ENCODE results near the gene MIF. TPM values are rescaled to one million over a fixed set of nuclear protein-coding genes. Genes with fewer than 3 reads are reported as not detected.

Gene MIF
- polyA plus RNA-seq, result 1,216 TPM

DNA sequence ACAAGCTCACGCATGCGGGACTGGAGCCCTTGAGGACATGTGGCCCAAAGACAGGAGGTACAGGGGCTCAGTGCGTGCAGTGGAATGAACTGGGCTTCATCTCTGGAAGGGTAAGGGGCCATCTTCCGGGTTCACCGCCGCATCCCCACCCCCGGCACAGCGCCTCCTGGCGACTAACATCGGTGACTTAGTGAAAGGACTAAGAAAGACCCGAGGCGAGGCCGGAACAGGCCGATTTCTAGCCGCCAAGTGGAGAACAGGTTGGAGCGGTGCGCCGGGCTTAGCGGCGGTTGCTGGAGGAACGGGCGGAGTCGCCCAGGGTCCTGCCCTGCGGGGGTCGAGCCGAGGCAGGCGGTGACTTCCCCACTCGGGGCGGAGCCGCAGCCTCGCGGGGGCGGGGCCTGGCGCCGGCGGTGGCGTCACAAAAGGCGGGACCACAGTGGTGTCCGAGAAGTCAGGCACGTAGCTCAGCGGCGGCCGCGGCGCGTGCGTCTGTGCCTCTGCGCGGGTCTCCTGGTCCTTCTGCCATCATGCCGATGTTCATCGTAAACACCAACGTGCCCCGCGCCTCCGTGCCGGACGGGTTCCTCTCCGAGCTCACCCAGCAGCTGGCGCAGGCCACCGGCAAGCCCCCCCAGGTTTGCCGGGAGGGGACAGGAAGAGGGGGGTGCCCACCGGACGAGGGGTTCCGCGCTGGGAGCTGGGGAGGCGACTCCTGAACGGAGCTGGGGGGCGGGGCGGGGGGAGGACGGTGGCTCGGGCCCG, at the start of gene MIF:
MIF (plus strand) TSS at position 439 of the 765 bp plus-strand sequence; CDS start at position 531, 92 bp downstream.
- peak within 1 kb of the TSS; percentile 94 to 97 (median 97) for H3K27ac Mint-ChIP-seq
- H3K4me1 Mint-ChIP-seq, result peaks cover 6 to 11% (median 9%) of the 10 kb centered on the region in 3 donors
- H3K9me3 Mint-ChIP-seq, result no peaks in the 10 kb centered on the region
- H3K27me3 Mint-ChIP-seq, result no peaks in the 10 kb centered on the region
- peaks cover 1% of the 10 kb centered on the region for H3K36me3 Mint-ChIP-seq
- peak within 1 kb of the TSS; percentile 92 to 98 (median 97) for H3K4me3 Mint-ChIP-seq

DNA sequence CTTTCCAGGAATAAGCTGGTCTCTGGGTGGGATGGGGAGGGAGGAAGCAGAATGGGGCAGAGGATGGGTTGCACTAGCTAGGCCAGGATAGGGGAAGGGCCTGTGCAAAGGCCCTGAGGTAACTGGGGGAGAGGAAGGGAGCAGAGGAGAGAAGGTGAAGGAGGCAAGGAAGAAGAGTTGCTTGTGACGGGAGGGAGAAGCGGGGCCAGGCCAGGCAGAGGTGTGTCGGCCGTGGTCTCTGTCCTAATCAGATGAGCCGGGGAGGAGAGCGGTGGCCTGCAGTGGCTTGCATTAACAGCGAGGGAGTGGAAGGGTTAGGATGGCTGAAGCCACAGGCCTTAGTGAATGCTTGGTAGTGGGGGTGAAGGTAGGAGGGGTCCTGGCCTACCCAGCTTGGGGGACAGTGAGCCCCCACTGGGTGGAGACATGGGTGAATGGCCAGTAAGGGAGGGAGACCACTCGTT, 49.4 kb upstream of the MIF start:
- Mint-ChIP-seq H3K4me1 (peaks cover 50 to 69% (median 57%) of the 10 kb centered on the region in 3 donors), H3K27me3 (peaks cover 1% of the 10 kb centered on the region), H3K36me3 (no peaks in the 10 kb centered on the region), H3K9me3 (no peaks in the 10 kb centered on the region), H3K4me3 (peak overlapping the region; percentile 44 to 93 (median 84)), H3K27ac (peak overlapping the region; percentile 93 to 96 (median 95))

DNA sequence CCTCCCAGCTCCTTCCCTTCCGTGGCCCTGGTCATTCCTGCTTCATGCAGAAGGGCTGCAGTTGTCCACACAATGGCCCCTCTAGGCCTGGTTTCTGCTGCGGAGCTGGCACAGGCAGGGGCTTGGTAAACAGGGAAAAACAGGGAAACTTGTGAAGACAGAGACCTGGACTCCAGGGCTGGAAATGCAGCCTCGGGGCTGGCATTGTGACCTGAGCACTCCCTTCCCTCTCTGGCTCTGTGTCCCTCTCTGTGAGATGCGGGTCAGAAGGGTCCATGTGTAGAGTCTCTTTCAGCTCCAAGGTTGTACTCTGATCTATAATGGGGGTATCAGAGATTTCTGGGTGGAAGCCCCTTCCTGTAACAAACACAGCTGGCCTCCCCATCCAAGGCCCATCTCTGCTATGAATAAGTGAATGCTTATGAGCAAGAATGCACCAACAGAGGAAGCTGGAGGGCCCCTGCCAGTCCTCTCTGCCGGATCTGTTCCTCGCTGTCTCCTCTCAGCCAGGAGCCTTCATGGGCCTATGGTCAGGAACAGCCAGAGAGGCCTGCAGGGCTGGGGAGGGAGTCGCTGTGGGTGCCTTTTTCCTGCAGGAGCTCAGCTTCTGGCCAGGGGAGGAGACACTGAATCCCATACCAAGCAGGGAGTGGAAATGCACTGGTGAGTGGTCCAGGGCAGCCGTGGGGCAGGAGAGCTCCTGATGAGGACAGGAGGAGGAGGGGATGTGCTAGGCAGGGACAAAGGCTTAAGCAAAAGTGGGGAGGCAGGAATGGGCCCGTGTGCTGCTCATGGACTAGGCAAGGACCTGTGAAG, 48.7 kb upstream of the MIF start:
- Mint-ChIP-seq H3K4me3 (peak overlapping the region; percentile 44 to 93 (median 80)), H3K27ac (peak overlapping the region; percentile 89 to 96 (median 95)), H3K4me1 (peaks cover 50 to 69% (median 57%) of the 10 kb centered on the region in 3 donors), H3K36me3 (no peaks in the 10 kb centered on the region), H3K9me3 (no peaks in the 10 kb centered on the region), H3K27me3 (peaks cover 1% of the 10 kb centered on the region)

DNA sequence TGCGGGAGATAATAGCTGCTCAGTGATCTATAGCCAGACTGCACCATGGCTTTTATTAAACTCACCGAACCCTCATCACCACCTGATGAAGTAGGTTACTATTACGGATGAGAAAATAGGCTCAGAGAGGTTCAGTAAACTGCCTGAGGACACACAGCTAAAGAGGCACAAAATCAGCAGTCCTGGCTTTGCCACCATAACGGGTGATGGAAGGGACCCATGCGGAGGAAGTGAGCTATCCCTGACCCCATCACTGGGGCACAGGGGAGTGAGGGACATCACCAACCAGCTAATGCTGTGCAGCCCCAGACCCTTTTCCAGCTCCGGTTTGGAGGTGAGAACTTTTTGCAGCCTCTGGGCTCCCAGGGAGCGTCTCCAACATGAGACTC, 48.1 kb upstream of the MIF start:
- H3K4me3 Mint-ChIP-seq, result peak overlapping the region in 3 of 4 donors; percentile 52 to 80 (median 80)
- peaks cover 1% of the 10 kb centered on the region for H3K27me3 Mint-ChIP-seq
- no peaks in the 10 kb centered on the region for H3K9me3 Mint-ChIP-seq
- peaks cover 53 to 67% (median 59%) of the 10 kb centered on the region in 3 donors for H3K4me1 Mint-ChIP-seq
- peak overlapping the region in 2 of 3 donors; percentile 91 to 96 for H3K27ac Mint-ChIP-seq
- no peaks in the 10 kb centered on the region for H3K36me3 Mint-ChIP-seq

DNA sequence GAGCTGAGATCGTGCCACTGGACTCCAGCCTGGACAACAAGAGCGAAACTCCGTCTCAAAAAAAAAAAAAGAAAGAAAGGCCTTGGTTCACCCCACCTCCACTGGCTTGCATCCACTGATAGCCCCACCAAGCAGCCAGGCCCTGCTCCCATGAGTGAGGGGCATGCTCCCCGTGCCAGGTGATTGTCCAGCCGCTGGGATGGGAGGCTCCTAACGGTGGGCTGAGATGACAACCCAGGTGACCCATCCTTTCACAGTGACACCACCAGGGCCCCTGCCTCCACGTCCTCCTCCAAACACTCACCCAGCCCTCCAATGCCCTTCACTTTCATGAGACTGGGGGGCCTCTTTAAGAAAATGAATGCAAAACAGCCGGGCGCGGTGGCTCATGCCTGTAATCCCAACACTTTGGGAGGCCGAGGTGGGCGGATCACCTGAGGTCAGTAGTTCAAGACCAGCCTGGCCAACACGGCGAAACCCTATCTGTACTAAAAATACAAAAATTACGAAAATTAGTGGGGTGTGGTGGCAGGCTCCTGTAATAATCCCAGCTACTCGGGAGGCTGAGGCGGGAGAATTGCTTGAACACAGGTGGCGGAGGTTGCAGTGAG, 46.8 kb upstream of the MIF start:
- Mint-ChIP-seq H3K4me1 (peaks cover 53 to 61% (median 54%) of the 10 kb centered on the region in 3 donors), H3K9me3 (no peaks in the 10 kb centered on the region), H3K27me3 (peaks cover 1% of the 10 kb centered on the region), H3K36me3 (no peaks in the 10 kb centered on the region), H3K4me3 (peak overlapping the region in 3 of 4 donors; percentile 76 to 92 (median 81)), H3K27ac (peak overlapping the region; percentile 62 to 90 (median 67))

DNA sequence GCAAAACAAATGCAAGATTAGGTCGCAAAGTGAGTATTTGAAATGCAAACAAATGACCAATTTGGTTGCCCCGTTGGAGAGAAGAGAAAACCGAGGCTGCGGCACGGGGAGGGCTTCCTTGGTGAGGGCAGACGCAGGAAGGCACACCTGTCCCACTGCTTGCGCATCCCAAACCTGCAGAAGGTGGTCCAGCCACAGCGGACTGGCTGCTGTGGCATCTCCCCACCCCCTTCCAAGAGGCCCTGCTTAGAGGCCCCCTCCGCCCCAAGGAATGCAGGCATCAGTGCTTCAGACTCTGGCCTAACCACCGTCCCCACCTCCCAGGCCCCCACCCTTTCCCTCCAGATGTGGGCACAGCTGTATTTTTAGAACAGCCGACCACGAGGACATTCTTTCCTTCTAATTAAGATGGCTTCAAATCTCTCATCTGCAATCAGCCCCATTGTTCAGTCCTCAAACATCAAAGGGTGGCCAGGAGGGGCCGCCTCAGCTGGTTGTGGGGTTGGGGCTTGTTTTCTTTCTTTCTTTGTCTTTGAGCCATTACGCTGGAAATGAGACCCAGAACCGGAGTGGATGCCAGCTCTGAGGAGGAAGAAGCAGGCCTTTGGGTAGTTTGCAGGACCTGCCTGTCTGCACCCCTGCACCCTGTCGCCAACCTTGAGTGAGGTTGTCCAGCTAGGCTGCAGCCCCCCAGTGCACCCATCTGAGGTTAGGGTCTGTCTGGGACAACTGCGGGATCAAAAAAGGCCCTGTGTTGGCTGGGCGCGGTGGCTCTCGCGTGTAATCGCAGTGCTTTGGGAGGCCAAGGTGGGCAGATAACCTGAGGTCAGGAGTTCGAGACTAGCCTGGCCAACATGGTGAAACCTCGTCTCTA, 46.0 kb upstream of the MIF start:
- Mint-ChIP-seq H3K27ac (peak overlapping the region; percentile 62 to 90 (median 67)), H3K4me3 (peak overlapping the region; percentile 25 to 92 (median 78)), H3K9me3 (no peaks in the 10 kb centered on the region), H3K27me3 (peaks cover 1% of the 10 kb centered on the region), H3K36me3 (no peaks in the 10 kb centered on the region), H3K4me1 (peaks cover 46 to 55% (median 54%) of the 10 kb centered on the region in 3 donors)

DNA sequence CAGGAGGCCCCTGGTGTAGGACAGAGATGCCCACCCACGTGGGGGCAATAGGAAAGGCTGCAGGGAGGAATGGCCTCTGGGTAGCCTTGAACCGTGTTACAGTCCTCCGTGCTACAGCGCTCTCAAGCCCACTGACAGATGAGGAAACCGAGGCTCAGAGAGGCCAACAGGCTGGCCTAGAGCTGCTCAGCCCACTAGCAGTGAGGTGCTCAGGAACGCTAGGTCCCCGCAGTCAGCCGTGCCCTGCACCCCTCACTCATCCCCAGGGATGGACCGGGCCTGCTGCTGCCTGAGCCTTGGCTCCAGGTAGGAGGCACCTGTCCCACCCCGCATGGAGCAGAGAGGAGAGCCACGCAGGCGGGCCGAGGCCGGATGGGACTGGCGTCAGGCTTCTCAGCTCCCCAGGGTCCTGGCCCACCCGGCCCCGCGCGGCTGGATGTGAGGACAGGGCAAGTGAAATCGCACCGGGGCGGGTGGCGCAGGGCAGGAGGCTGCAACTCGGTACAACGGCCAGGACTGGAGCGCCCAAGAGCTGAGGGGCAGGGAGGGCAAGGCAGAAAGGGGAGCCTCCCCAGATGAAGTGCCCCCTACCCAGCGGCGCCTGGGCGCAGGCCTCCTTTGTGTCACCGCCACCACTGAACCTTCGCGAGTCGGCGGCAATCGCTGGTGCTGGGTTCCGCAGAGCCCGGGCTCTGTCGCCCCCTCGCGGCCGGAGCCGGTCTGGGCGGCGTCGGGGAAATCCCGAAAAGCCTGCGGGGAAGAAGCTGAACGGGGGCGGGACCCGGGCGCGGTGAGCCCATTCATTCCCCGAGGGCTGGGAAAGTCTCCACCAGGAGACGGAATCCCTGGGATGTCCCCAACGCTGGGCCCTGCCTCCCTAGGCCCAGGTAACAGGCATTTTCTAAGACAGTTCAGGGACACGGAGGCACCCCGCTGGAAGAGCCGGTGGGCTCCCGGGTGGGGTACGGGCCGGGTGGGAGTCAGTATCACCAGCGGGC, 44.9 kb upstream of the MIF start:
- Mint-ChIP-seq H3K4me1 (peaks cover 41 to 52% (median 48%) of the 10 kb centered on the region in 3 donors), H3K9me3 (no peaks in the 10 kb centered on the region), H3K27me3 (peaks cover 1% of the 10 kb centered on the region), H3K27ac (peak overlapping the region in 2 of 3 donors; percentile 23 to 90), H3K4me3 (peak overlapping the region in 2 of 4 donors; percentile 72 to 87), H3K36me3 (no peaks in the 10 kb centered on the region)

DNA sequence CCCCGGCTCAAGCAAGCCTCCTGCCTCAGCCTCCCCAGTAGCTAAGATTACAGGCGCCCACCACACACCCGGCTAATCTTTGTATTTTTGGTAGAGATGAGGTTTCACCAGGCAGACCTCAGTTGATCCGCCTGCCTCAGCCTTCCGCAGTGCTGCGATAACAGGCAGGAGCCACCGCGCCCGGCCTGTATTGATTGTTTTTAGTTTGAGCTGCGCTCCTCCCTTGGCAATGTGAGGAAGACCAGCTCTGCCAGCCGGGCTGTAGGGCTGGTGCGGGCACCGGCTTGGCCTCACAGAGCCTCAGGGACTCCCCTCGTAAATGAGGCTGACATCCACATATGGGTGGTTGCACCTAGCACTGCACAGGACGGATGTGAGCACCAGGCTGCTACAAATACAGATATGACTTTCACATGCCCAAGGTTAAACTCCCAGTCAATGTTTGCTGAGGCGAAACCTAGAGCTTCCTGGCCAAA, 44.0 kb upstream of the MIF start:
- H3K4me1 Mint-ChIP-seq, result peaks cover 33 to 43% (median 41%) of the 10 kb centered on the region in 3 donors

DNA sequence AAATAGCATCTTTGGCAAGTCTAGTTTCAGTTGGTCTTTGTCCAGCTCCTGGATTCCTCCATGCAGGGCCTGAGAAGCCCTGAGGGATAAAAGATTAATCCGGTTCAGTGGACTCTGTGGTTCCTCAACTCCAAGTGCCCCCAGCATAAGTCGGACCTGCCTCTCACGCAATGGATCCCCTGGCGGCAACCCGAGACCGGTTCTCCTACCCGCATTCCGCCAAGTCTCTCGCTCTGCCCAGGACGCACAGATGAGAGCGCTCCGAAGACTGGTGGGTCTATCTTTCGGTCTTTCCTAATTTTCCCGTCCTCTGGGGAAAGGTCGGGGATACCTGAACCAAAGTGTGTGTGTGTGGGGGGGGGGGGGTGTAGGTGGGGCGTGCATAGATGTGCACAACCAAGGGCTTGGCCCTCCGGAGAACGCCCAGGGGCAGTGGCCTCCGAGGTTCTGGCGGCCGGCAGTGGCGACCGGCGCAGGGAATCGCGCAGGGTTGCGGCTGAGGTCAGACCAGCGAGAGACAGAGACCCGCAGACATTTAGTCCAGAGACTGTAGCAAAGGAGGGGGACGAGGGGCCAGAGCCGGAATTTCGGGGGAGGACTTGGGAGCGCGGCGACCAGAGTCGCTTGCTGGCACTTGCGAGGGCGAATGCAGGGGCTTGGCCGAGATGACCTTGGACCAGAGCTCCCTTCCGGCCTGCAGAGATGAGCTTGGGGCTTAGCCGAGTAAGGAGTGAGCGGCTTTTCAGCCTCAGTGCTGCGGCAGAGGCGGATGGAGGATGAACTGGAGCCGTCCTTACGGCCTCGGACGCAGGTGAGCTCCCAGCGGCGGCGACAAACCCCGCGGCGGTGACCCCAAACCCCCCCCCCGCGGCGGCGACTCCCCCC, 37.2 kb upstream of the MIF start:
- Mint-ChIP-seq H3K4me1 (peaks cover 4 to 14% (median 12%) of the 10 kb centered on the region in 3 donors), H3K36me3 (no peaks in the 10 kb centered on the region), H3K9me3 (no peaks in the 10 kb centered on the region), H3K27me3 (no peaks in the 10 kb centered on the region), H3K27ac (peak overlapping the region; percentile 89 to 96 (median 96)), H3K4me3 (peak overlapping the region; percentile 91 to 99 (median 95))

More for the DNA sequence above, 44.0 kb upstream of the MIF start:
- H3K4me3 Mint-ChIP-seq, result peak overlapping the region; percentile 48 to 91 (median 80)
- no peaks in the 10 kb centered on the region for H3K36me3 Mint-ChIP-seq
- H3K27me3 Mint-ChIP-seq, result peaks cover 1% of the 10 kb centered on the region
- no peaks in the 10 kb centered on the region for H3K9me3 Mint-ChIP-seq
- H3K27ac Mint-ChIP-seq, result peak overlapping the region in 1 of 3 donors; percentile 90

DNA sequence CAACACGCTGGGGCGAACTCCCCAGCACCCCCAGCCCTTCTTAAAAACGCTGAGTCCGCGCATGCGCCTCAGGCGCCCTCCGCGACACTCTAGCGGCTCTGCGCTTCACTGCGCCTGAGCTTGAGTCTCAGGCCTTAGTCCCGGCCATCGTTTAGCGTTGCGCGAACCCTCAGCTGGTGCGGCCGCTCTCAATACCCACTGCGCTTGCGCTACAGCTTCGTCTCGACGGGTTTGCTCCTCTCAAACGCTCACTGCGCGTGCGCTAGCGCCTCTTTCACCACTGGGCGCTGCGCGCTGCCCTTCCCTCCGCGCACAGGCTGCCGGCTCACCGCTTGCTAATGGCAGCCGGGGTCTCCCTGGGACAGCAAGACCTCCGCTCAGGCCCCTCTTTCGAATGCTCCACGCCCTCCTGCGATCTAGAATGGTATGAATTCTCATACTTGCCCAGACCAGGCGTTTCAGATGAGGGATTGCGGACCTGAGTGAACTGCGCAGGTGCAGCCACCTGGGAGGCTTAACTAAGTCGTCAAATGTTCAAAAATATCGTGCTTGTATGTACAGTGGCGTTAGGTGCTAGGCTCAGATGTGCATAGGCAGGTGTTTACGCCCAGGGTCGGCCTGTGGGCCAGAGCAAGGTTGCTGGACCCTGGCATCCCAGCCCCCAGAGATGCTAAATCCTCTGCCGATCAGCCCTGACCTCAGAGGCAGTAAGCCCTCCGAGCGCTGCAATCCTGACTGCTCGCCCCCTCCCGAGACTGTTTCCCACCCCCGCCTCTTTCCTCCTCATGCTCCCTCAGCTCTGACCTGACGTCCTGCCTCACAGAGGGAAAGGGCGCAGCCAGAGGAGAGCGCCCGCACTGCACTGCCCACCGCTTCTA, 36.3 kb upstream of the MIF start, which contains the start of gene SLC2A11:
SLC2A11 (plus strand) TSS at position 270 of the 878 bp plus-strand sequence; CDS start at position 395, 125 bp downstream.
- Mint-ChIP-seq H3K36me3 (no peaks in the 10 kb centered on the region), H3K4me1 (peaks cover 5 to 17% (median 12%) of the 10 kb centered on the region in 3 donors), H3K27me3 (no peaks in the 10 kb centered on the region), H3K9me3 (no peaks in the 10 kb centered on the region), H3K4me3 (peak within 1 kb of the TSS; percentile 91 to 99 (median 95)), H3K27ac (peak within 1 kb of the TSS; percentile 89 to 96 (median 96))

DNA sequence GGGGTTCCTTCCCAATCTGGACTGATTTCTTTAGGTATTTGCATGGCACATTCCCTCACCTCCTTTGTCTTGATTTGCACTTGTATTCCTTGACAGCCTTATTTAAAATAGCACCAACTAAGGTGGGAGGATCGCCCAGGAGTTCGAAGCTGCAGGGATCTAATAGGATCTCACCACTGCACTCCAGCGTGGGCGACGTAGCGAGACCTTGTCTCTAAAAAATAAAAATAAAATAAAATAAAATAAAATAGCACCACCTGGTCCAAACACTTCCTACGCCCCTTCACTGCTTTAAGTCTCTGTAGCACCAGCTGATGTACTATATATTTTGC, 35.7 kb upstream of the MIF start:
- H3K4me1 Mint-ChIP-seq, result peaks cover 5 to 21% (median 12%) of the 10 kb centered on the region in 3 donors
- H3K4me3 Mint-ChIP-seq, result peak overlapping the region; percentile 91 to 99 (median 95)
- H3K36me3 Mint-ChIP-seq, result no peaks in the 10 kb centered on the region
- no peaks in the 10 kb centered on the region for H3K9me3 Mint-ChIP-seq
- H3K27ac Mint-ChIP-seq, result peak overlapping the region; percentile 89 to 96 (median 96)
- no peaks in the 10 kb centered on the region for H3K27me3 Mint-ChIP-seq

Data from IgD-negative memory B cell (primary cell).